ENCODE measurements around the gene ROBO2. TPM values are rescaled to one million over a fixed set of nuclear protein-coding genes. Genes with fewer than 3 reads are reported as not detected.

ROBO2 gene
- total and polyA plus RNA-seq, 3 experiments from 2014 or later, result not detected

DNA sequence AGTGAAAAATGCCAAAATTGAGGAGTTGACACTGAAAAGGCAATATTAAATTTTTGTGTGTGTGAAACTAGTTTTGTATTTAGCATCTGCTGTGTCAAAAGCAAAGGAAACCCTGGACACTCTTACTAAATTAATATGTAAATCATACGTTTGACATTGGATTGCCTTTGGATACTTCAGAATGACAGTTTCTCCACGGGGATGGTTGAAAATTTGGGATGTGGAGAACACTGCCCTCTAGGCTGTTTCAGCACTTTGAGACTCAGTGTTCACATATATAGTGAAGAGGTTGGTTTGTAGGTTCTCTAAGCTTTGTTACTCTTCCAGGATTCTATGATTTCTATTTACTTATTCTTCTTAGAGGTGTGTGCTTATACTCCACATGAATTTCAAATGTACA lies 3.0 kb downstream of the ROBO2 start:
- ChIA-PET CTCF (no interaction called here), POLR2A (no interaction called here)
- no peaks in the 10 kb centered on the region for H3K36me3 Mint-ChIP-seq

GRCh38 chr3:77045686-77046085 lies 5.8 kb downstream of the ROBO2 start:
- Histone ChIP-seq H3K4me1 (ENCODE audit: insufficient read depth, low read length) (no peaks in the 10 kb centered on the region), H3K27me3 (ENCODE audit: insufficient read depth, low read length, poor library complexity, severe bottlenecking) (no peaks in the 10 kb centered on the region), H3K4me3 (ENCODE audit: low read length) (no peak overlapping the region), H3K9me3 (ENCODE audit: low read length) (no peaks in the 10 kb centered on the region), H3K27ac (ENCODE audit: low read depth, low read length) (no peak overlapping the region), H3K36me3 (ENCODE audit: insufficient read depth, low read length) (no peaks in the 10 kb centered on the region)
- no peaks in the 10 kb centered on the region for H3K36me3 Mint-ChIP-seq
- no peaks in the 10 kb centered on the region for H3K4me1 Mint-ChIP-seq
- no peak overlapping the region for H3K4me3 Mint-ChIP-seq
- H3K9me3 Mint-ChIP-seq, result peaks cover under 1 to 16% (median 6%) of the 10 kb centered on the region in 5 donors
- DNase-seq, result no peak
- CTCF ChIA-PET, result no interaction called here
- no peak overlapping the region for H3K27ac Mint-ChIP-seq
- POLR2A ChIA-PET, result no interaction called here
- peaks cover 5 to 6% of the 10 kb centered on the region in 2 donors for H3K27me3 Mint-ChIP-seq

More for the DNA sequence above, 3.0 kb downstream of the ROBO2 start:
- peaks cover 0 to 2% (median 0%) of the 10 kb centered on the region in 3 donors for H3K4me1 Mint-ChIP-seq
- peaks cover 14 to 16% of the 10 kb centered on the region in 2 donors for H3K27me3 Mint-ChIP-seq
- no peaks in the 10 kb centered on the region for H3K27me3 ChIP-seq (ENCODE audit: insufficient read depth, low read length, poor library complexity, severe bottlenecking)
- H3K36me3 ChIP-seq (ENCODE audit: insufficient read depth, low read length), result no peaks in the 10 kb centered on the region
- peaks cover 3 to 23% (median 11%) of the 10 kb centered on the region in 5 donors for H3K9me3 Mint-ChIP-seq
- H3K4me1 ChIP-seq (ENCODE audit: insufficient read depth, low read length), result no peaks in the 10 kb centered on the region
- H3K9me3 ChIP-seq (ENCODE audit: low read length), result no peaks in the 10 kb centered on the region
- H3K4me3 ChIP-seq (ENCODE audit: low read length), result no peak overlapping the region
- no peak overlapping the region for H3K4me3 Mint-ChIP-seq
- DNase-seq, result no peak
- H3K27ac ChIP-seq (ENCODE audit: low read depth, low read length), result no peak overlapping the region
- no peak overlapping the region for H3K27ac Mint-ChIP-seq

DNA sequence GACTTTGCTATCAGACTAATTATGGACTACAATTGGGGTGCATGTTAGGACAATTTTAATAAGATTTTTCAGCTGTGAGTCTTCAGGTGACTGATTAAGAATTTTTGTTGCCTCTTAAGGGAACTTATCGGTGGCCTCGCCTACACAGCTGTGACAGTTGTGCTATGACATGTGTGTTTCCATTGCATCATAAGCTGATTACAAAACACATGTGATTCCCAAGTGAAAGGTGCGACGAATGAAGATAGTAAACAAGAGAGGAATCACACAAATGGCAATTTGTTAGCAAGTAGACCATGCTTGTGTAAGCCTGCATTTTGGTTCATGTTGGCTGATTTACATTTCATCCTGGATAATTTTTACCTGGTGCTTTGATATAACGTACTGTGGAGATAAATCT lies 8.3 kb downstream of the ROBO2 start:
- Histone ChIP-seq H3K36me3 (ENCODE audit: insufficient read depth, low read length) (no peaks in the 10 kb centered on the region), H3K4me1 (ENCODE audit: insufficient read depth, low read length) (no peaks in the 10 kb centered on the region), H3K9me3 (ENCODE audit: low read length) (no peaks in the 10 kb centered on the region), H3K4me3 (ENCODE audit: low read length) (no peak overlapping the region), H3K27ac (ENCODE audit: low read depth, low read length) (no peak overlapping the region), H3K27me3 (ENCODE audit: insufficient read depth, low read length, poor library complexity, severe bottlenecking) (no peaks in the 10 kb centered on the region)
- no peak for DNase-seq
- ChIA-PET CTCF (no interaction called here), POLR2A (no interaction called here)
- no peaks in the 10 kb centered on the region for H3K36me3 Mint-ChIP-seq
- peaks cover 4 to 20% (median 11%) of the 10 kb centered on the region in 5 donors for H3K9me3 Mint-ChIP-seq
- no peak overlapping the region for H3K27ac Mint-ChIP-seq
- no peak overlapping the region for H3K4me3 Mint-ChIP-seq
- no peaks in the 10 kb centered on the region for H3K4me1 Mint-ChIP-seq
- no peaks in the 10 kb centered on the region for H3K27me3 Mint-ChIP-seq

- CTCF ChIA-PET, result no interaction called here
These were observed 11.7 kb downstream of the ROBO2 start for GRCh38 chr3:77051591-77051990.

DNA sequence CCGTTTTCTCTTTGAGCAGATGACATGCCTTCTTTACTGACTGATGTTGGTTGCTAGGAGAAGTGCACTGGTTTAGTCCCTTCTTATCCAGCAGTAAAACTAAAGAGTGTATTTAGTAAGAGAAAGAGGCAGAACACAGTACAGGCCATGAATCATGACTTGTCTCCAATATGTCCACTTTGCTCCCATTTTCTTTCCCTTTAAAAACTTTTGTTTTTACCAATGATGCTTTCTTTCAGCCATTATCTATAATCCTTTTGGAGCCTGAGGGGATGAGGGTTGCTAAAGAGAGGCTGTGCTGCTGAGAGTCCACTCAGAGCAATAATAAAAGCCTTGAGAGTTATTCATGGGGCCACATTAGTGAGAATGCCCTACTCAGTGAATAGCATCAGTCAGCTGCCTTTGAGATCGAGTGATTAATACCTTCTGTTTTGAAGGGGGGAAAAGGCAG lies 12.2 kb downstream of the ROBO2 start:
- H3K4me1 ChIP-seq (ENCODE audit: insufficient read depth, low read length), result no peaks in the 10 kb centered on the region
- no peak for DNase-seq
- H3K27ac ChIP-seq (ENCODE audit: low read depth, low read length), result no peak overlapping the region
- Mint-ChIP-seq H3K27ac (no peak overlapping the region), H3K27me3 (no peaks in the 10 kb centered on the region), H3K36me3 (no peaks in the 10 kb centered on the region), H3K4me1 (no peaks in the 10 kb centered on the region), H3K9me3 (peaks cover 0 to 36% (median 11%) of the 10 kb centered on the region in 5 donors), H3K4me3 (no peak overlapping the region)
- ChIA-PET POLR2A (no interaction called here), CTCF (no interaction called here)
- H3K36me3 ChIP-seq (ENCODE audit: insufficient read depth, low read length), result no peaks in the 10 kb centered on the region
- no peaks in the 10 kb centered on the region for H3K9me3 ChIP-seq (ENCODE audit: low read length)
- H3K27me3 ChIP-seq (ENCODE audit: insufficient read depth, low read length, poor library complexity, severe bottlenecking), result no peaks in the 10 kb centered on the region
- H3K4me3 ChIP-seq (ENCODE audit: low read length), result no peak overlapping the region

More at GRCh38 chr3:77051591-77051990, 11.7 kb downstream of the ROBO2 start:
- H3K4me3 ChIP-seq (ENCODE audit: low read length), result no peak overlapping the region
- no peaks in the 10 kb centered on the region for H3K36me3 ChIP-seq (ENCODE audit: insufficient read depth, low read length)
- Mint-ChIP-seq H3K9me3 (peaks cover 0 to 35% (median 14%) of the 10 kb centered on the region in 5 donors), H3K4me3 (no peak overlapping the region), H3K27ac (no peak overlapping the region), H3K36me3 (no peaks in the 10 kb centered on the region), H3K4me1 (no peaks in the 10 kb centered on the region), H3K27me3 (no peaks in the 10 kb centered on the region)
- POLR2A ChIA-PET, result no interaction called here
- no peaks in the 10 kb centered on the region for H3K4me1 ChIP-seq (ENCODE audit: insufficient read depth, low read length)
- no peak overlapping the region for H3K27ac ChIP-seq (ENCODE audit: low read depth, low read length)
- no peak for DNase-seq
- no peaks in the 10 kb centered on the region for H3K9me3 ChIP-seq (ENCODE audit: low read length)
- H3K27me3 ChIP-seq (ENCODE audit: insufficient read depth, low read length, poor library complexity, severe bottlenecking), result no peaks in the 10 kb centered on the region

DNA sequence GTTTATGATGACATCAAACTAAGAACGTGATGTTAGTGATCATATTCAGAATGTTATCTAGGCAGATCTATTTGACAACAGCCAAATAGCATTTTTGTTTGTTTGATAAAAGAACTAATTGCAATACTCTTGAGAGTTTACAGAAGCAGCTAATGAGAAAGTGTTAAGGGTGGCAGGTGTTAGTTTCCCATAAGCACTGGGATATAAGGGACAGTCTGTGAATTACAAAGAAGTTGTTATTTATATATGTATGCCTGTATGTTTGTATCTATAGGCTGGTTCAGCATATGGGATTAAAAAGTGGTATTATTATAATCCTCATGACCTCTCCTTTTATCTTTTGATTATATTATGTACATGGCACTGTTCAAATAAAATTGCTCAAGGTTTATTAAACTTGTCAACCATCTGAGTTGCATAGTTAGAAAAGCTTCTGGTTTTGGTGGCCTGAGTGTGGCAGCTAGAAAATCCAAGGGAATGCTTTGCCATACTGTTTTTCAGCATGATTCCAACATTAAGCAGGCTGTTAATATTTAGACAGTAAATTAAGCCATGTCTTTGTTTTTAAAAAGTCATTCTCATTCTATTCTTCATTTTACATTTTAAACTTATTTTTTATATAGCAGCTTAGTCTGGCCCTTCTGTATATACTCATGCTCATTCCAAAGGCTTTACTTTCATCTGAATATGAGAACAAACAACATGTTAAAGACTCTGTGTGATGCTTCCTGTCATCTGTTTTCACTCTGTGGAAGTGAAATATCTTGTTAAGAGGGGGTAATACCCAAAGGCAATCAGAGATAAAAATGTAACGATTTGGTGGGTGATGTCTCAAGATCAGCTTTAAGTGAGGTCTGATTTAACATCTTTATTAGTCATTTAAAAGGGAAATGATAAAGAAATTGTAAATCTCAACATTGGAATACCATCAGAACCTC lies 13.1 kb downstream of the ROBO2 start:
- Histone ChIP-seq H3K9me3 (ENCODE audit: low read length) (no peaks in the 10 kb centered on the region), H3K27me3 (ENCODE audit: insufficient read depth, low read length, poor library complexity, severe bottlenecking) (no peaks in the 10 kb centered on the region), H3K4me1 (ENCODE audit: insufficient read depth, low read length) (no peaks in the 10 kb centered on the region), H3K27ac (ENCODE audit: low read depth, low read length) (no peak overlapping the region), H3K4me3 (ENCODE audit: low read length) (no peak overlapping the region), H3K36me3 (ENCODE audit: insufficient read depth, low read length) (no peaks in the 10 kb centered on the region)
- Mint-ChIP-seq H3K36me3 (no peaks in the 10 kb centered on the region), H3K4me3 (no peak overlapping the region), H3K4me1 (no peaks in the 10 kb centered on the region), H3K27ac (no peak overlapping the region), H3K9me3 (peaks cover 0 to 36% (median 12%) of the 10 kb centered on the region in 5 donors), H3K27me3 (no peaks in the 10 kb centered on the region)
- POLR2A ChIA-PET, result no interaction called here
- DNase-seq, result no peak
- CTCF ChIA-PET, result no interaction called here

- Mint-ChIP-seq H3K27ac (no peak overlapping the region), H3K9me3 (peaks cover 0 to 30% (median 12%) of the 10 kb centered on the region in 5 donors), H3K36me3 (no peaks in the 10 kb centered on the region), H3K4me3 (no peak overlapping the region), H3K27me3 (no peaks in the 10 kb centered on the region), H3K4me1 (no peaks in the 10 kb centered on the region)
- ChIA-PET CTCF (no interaction called here), POLR2A (no interaction called here)
- Histone ChIP-seq H3K36me3 (ENCODE audit: insufficient read depth, low read length) (no peaks in the 10 kb centered on the region), H3K27me3 (ENCODE audit: insufficient read depth, low read length, poor library complexity, severe bottlenecking) (no peaks in the 10 kb centered on the region), H3K4me1 (ENCODE audit: insufficient read depth, low read length) (no peaks in the 10 kb centered on the region), H3K27ac (ENCODE audit: low read depth, low read length) (no peak overlapping the region), H3K4me3 (ENCODE audit: low read length) (no peak overlapping the region), H3K9me3 (ENCODE audit: low read length) (no peaks in the 10 kb centered on the region)
- DNase-seq, result no peak
These were observed 13.9 kb downstream of the ROBO2 start for GRCh38 chr3:77053795-77054194.

- Histone ChIP-seq H3K27ac (ENCODE audit: low read depth, low read length) (no peak overlapping the region), H3K36me3 (ENCODE audit: insufficient read depth, low read length) (no peaks in the 10 kb centered on the region), H3K9me3 (ENCODE audit: low read length) (no peaks in the 10 kb centered on the region), H3K4me3 (ENCODE audit: low read length) (no peak overlapping the region), H3K27me3 (ENCODE audit: insufficient read depth, low read length, poor library complexity, severe bottlenecking) (no peaks in the 10 kb centered on the region), H3K4me1 (ENCODE audit: insufficient read depth, low read length) (no peaks in the 10 kb centered on the region)
- ChIA-PET POLR2A (no interaction called here), CTCF (no interaction called here)
- DNase-seq, result no peak
- Mint-ChIP-seq H3K27me3 (no peaks in the 10 kb centered on the region), H3K27ac (no peak overlapping the region), H3K9me3 (peaks cover 6 to 41% (median 18%) of the 10 kb centered on the region in 5 donors), H3K4me1 (no peaks in the 10 kb centered on the region), H3K36me3 (no peaks in the 10 kb centered on the region), H3K4me3 (no peak overlapping the region)
These were observed 16.0 kb downstream of the ROBO2 start for GRCh38 chr3:77055841-77056341.
